Retinal pigment epithelial cell (primary cell): ENCODE results near the gene TMEM163.
"Not testable (repeated sequence)": the region's sequence is repeated elsewhere in the genome, so short reads cannot be mapped to it uniquely, and the experiment has no call there.

Experiments used
- DNase-seq: peaks from one replicate; pipeline ENCODE4 v3.0.0-alpha.2; 2010; ENCODE audit warnings: low read depth
- H3K4me3 ChIP-seq: 2 replicates; pipeline ENCODE4 v1.5.1; 2011; ENCODE audit warnings: mild to moderate bottlenecking, low read length, control low read depth, moderate library complexity
- CTCF ChIP-seq: conservative IDR thresholded peaks from 2 replicates; pipeline ENCODE4 v1.5.1; 2011; ENCODE audit warnings: low read depth, low read length, control low read depth, inconsistent platforms

The TMEM163 gene

GRCh38 chr2:134760385-134760784 lies 41.6 kb upstream of the TMEM163 start:
- DNase-seq, result no peak
- no peak for TF ChIP-seq CTCF
- no peak overlapping the region for H3K4me3 ChIP-seq

- no peak for TF ChIP-seq CTCF
- H3K4me3 ChIP-seq, result no peak overlapping the region
- no peak for DNase-seq
Measured at GRCh38 chr2:134758633-134759032, 39.8 kb upstream of the TMEM163 start.

- not testable (repeated sequence) for DNase-seq, H3K4me3 ChIP-seq
Measured at GRCh38 chr2:134751981-134752380, 33.2 kb upstream of the TMEM163 start.

- TF ChIP-seq CTCF, result no peak
- H3K4me3 ChIP-seq, result no peak overlapping the region
- DNase-seq, result no peak
Measured at GRCh38 chr2:134745546-134745945, 26.7 kb upstream of the TMEM163 start.

- DNase-seq, result no peak
- H3K4me3 ChIP-seq, result no peak overlapping the region
- TF ChIP-seq CTCF, result no peak
Measured at GRCh38 chr2:134745023-134745422, 26.2 kb upstream of the TMEM163 start.

- DNase-seq, result no peak
- TF ChIP-seq CTCF, result no peak
- no peak overlapping the region for H3K4me3 ChIP-seq
Measured at GRCh38 chr2:134739879-134740301, 21.1 kb upstream of the TMEM163 start.

- TF ChIP-seq CTCF, result no peak
- no peak for DNase-seq
- H3K4me3 ChIP-seq, result no peak overlapping the region
Measured at GRCh38 chr2:134739236-134739878, 20.6 kb upstream of the TMEM163 start.
